PC-3 (cell line): ENCODE measurements around the gene COL7A1. TPM values are rescaled to one million over a fixed set of nuclear protein-coding genes. Genes with fewer than 3 reads are reported as not detected.

Experiments used
- ATAC-seq: fragments of 200-7000 bp; cut with Tn5 transposase; 2 replicates; pipeline ENCODE4 v1.9.1; 2020; ENCODE audit warnings: mild to moderate bottlenecking, moderate library complexity
- BruUV-seq: library from RNA; stranded (reverse); fragments of 400-500 nt; replicated peaks from 2 replicates; lab custom pipeline; 2021; lab: Mats Ljungman, UMichigan
- CTCF ChIA-PET: fragments of 300-600 bp; sonication (Branson Sonifier 250); formaldehyde crosslinking; loops from one replicate; lab custom pipeline; 2022; ENCODE audit warnings: antibody characterized with exemption; lab: Charles Lee
- POLR2A ChIA-PET: fragments of 300-600 bp; sonication (Branson Sonifier 250); formaldehyde crosslinking; loops from one replicate; lab custom pipeline; 2022; ENCODE audit warnings: antibody characterized with exemption; ENCODE audit not compliant: unreplicated experiment; lab: Charles Lee
- DNase-seq: peaks from one replicate; pipeline ENCODE4 v3.0.0-alpha.2; 2015
- H2AFZ ChIP-seq: fragments of 300-600 bp; sonication (generic); 2 replicates; pipeline ENCODE4 v1.6.0; 2016; ENCODE audit warnings: antibody characterized with exemption, low read length
- H3F3A ChIP-seq: fragments of 300-600 bp; sonication (generic); one replicate; pipeline ENCODE4 v1.6.0; 2017; ENCODE audit warnings: antibody characterized with exemption, low read length, control low read depth, mild to moderate bottlenecking; ENCODE audit not compliant: unreplicated experiment
- H3K27ac ChIP-seq: fragments of 300-600 bp; sonication (generic); 2 replicates; pipeline ENCODE4 v1.5.1; 2016; ENCODE audit warnings: mild to moderate bottlenecking, low read length
- H3K27me3 ChIP-seq: fragments of 300-600 bp; sonication (generic); 2 replicates; pipeline ENCODE4 v1.6.1; 2016; ENCODE audit warnings: low read length, mixed read lengths
- H3K36me3 ChIP-seq: fragments of 300-600 bp; sonication (generic); 2 replicates; pipeline ENCODE4 v1.6.1; 2016; ENCODE audit warnings: low read depth, mixed run types, low read length, mixed read lengths
- H3K4me1 ChIP-seq: fragments of 300-600 bp; sonication (generic); 2 replicates; pipeline ENCODE4 v1.5.1; 2016; ENCODE audit warnings: low read length; ENCODE audit not compliant: insufficient read depth
- H3K4me2 ChIP-seq: fragments of 300-600 bp; sonication (generic); 2 replicates; pipeline ENCODE4 v1.6.0; 2016; ENCODE audit warnings: low read length
- H3K4me3 ChIP-seq: fragments of 300-600 bp; sonication (generic); 2 replicates; pipeline ENCODE4 v1.5.1; 2016; ENCODE audit warnings: mild to moderate bottlenecking, low read length, mixed read lengths
- H3K79me2 ChIP-seq: fragments of 300-600 bp; sonication (generic); 2 replicates; pipeline ENCODE4 v1.6.1; 2017; ENCODE audit warnings: low read length, mixed read lengths
- H3K9ac ChIP-seq: fragments of 300-600 bp; sonication (generic); 2 replicates; pipeline ENCODE4 v1.6.0; 2016; ENCODE audit warnings: mild to moderate bottlenecking, low read length
- H3K9me2 ChIP-seq: fragments of 300-600 bp; sonication (generic); replicated peaks from 2 replicates; pipeline ENCODE4 v1.6.1; 2016; ENCODE audit warnings: mixed run types, low read length, mixed read lengths
- H3K9me3 ChIP-seq: fragments of 300-600 bp; sonication (generic); 2 replicates; pipeline ENCODE4 v1.6.1; 2016; ENCODE audit warnings: low read length, mixed read lengths
- H4K20me1 ChIP-seq: fragments of 300-600 bp; sonication (generic); 2 replicates; pipeline ENCODE4 v1.6.1; 2016; ENCODE audit warnings: low read length, mixed read lengths
- CTCF ChIP-seq: fragments of 300-600 bp; sonication (generic); conservative IDR thresholded peaks from 2 replicates; pipeline ENCODE4 v1.5.1; 2017; ENCODE audit warnings: antibody characterized with exemption, low read depth, mild to moderate bottlenecking, low read length
- EZH2 ChIP-seq: fragments of 300-600 bp; sonication (generic); IDR thresholded peaks from one replicate; pipeline ENCODE4 v1.6.1; 2017; ENCODE audit warnings: antibody characterized with exemption, mild to moderate bottlenecking, low read length; ENCODE audit not compliant: unreplicated experiment
- EZH2phosphoT487 ChIP-seq: fragments of 300-600 bp; sonication (generic); IDR thresholded peaks from 2 replicates; pipeline ENCODE4 v1.6.1; 2018; ENCODE audit warnings: mild to moderate bottlenecking, antibody characterized with exemption, low read length, borderline replicate concordance
- intact Hi-C: fragments of 100-400 bp; cut with micrococcal nuclease; formaldehyde crosslinking; loops from 2 replicates; pipeline ENCODE4 v1.9.0; 2023
- total RNA-seq: library from RNA; depleted of rRNA; stranded (reverse); fragments of >200 nt; gene quantifications from 2 replicates; pipeline ENCODE4 v1.2.3, GENCODE V29; 2014

Gene COL7A1
- total RNA-seq, 1 experiment from 2014 or later: 7.9 TPM

GRCh38 chr3:48538451-48538850 is 56.7 kb downstream of the COL7A1 start:
- no peaks in the 10 kb centered on the region for H3F3A ChIP-seq
- H3K27ac ChIP-seq: no peak overlapping the region
- no peaks in the 10 kb centered on the region for H3K79me2 ChIP-seq
- no peak overlapping the region for H3K4me3 ChIP-seq
- H3K9me2 ChIP-seq: no peaks in the 10 kb centered on the region
- H2AFZ ChIP-seq: no peak overlapping the region
- peaks cover 37% of the 10 kb centered on the region for H3K36me3 ChIP-seq
- POLR2A ChIA-PET: no interaction called here
- no peaks in the 10 kb centered on the region for H3K4me1 ChIP-seq
- no peak for DNase-seq
- H3K4me2 ChIP-seq: no peak overlapping the region
- no TSS peak for BruUV-seq
- H3K9ac ChIP-seq: no peak overlapping the region
- no peak for ATAC-seq
- H3K27me3 ChIP-seq: no peaks in the 10 kb centered on the region
- no peaks in the 10 kb centered on the region for H4K20me1 ChIP-seq
- H3K9me3 ChIP-seq: no peaks in the 10 kb centered on the region
- CTCF ChIA-PET: no interaction called here
- TF ChIP-seq CTCF (no peak), EZH2phosphoT487 (no peak), EZH2 (no peak)
- intact Hi-C loops: no loop called here

- H3K4me2 ChIP-seq: no peak overlapping the region
- no peaks in the 10 kb centered on the region for H3K79me2 ChIP-seq
- BruUV-seq: no TSS peak
- ChIA-PET POLR2A (no interaction called here), CTCF (no interaction called here)
- no peak overlapping the region for H3K9ac ChIP-seq
- H3K4me3 ChIP-seq: no peak overlapping the region
- no peaks in the 10 kb centered on the region for H3K9me3 ChIP-seq
- ATAC-seq: peak; percentile 61
- H3K27me3 ChIP-seq: no peaks in the 10 kb centered on the region
- no peak for DNase-seq
- no peaks in the 10 kb centered on the region for H3K9me2 ChIP-seq
- intact Hi-C loops: no loop called here
- no peaks in the 10 kb centered on the region for H4K20me1 ChIP-seq
- no peak overlapping the region for H3K27ac ChIP-seq
- H3K36me3 ChIP-seq: peaks cover 48% of the 10 kb centered on the region
- TF ChIP-seq CTCF (no peak), EZH2 (no peak), EZH2phosphoT487 (no peak)
- H3K4me1 ChIP-seq: no peaks in the 10 kb centered on the region
- no peaks in the 10 kb centered on the region for H3F3A ChIP-seq
- H2AFZ ChIP-seq: no peak overlapping the region
Observed at GRCh38 chr3:48536785-48537184, 58.3 kb downstream of the COL7A1 start.

- H3F3A ChIP-seq: no peaks in the 10 kb centered on the region
- no peaks in the 10 kb centered on the region for H4K20me1 ChIP-seq
- no peak overlapping the region for H3K27ac ChIP-seq
- no peak for TF ChIP-seq EZH2
- no peak for TF ChIP-seq CTCF
- no peak for TF ChIP-seq EZH2phosphoT487
- ATAC-seq (no peak), DNase-seq (no peak)
- BruUV-seq: no TSS peak
- H3K27me3 ChIP-seq: no peaks in the 10 kb centered on the region
- CTCF ChIA-PET: no interaction called here
- peaks cover 48% of the 10 kb centered on the region for H3K36me3 ChIP-seq
- H3K4me2 ChIP-seq: no peak overlapping the region
- no peaks in the 10 kb centered on the region for H3K79me2 ChIP-seq
- intact Hi-C loops: no loop called here
- H3K9ac ChIP-seq: no peak overlapping the region
- H3K9me2 ChIP-seq: no peaks in the 10 kb centered on the region
- POLR2A ChIA-PET: no interaction called here
- H3K4me3 ChIP-seq: no peak overlapping the region
- no peak overlapping the region for H2AFZ ChIP-seq
- no peaks in the 10 kb centered on the region for H3K4me1 ChIP-seq
- no peaks in the 10 kb centered on the region for H3K9me3 ChIP-seq
Observed at GRCh38 chr3:48536116-48536515, 59.0 kb downstream of the COL7A1 start.
